Measurements from ENCODE around the gene LRRK1. TPM values are rescaled to one million over a fixed set of nuclear protein-coding genes. Genes with fewer than 3 reads are reported as not detected.

The LRRK1 gene
- polyA plus RNA-seq, 1 experiment: 16.9 TPM

DNA sequence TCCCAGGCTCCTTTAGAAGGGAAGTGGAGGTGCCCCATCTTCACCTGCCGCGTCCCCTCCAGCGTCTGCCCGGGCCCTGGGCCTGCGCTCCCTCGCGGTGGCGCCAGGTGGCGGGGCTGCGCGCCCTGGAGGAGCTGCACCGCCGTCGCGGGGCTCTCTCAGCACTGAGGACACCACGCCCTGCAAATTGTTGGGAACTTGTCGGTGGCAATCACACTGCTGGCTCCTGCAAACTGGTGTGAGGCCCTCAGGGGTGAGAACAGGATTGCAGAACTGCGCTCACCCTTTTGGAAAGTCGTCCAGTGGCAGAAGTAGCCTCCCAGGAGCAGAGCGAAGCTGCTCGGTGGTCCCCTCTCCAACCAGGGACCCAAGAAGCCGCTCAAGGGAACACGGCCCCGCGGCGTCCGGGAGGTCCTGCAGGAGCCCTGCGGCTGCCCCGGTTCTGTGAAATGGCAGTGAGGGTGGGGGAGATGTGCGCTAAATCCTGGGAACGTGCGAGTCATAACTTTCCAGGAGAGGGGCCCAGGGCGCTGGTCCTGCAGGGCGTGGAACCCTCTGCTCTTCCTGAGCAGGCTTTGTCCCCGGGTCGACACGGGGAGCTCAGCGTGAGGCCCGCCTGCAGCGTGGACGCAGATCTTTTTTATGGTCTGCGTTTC, 995 bp upstream of the LRRK1 start:
- TF ChIP-seq, protein P1, sequence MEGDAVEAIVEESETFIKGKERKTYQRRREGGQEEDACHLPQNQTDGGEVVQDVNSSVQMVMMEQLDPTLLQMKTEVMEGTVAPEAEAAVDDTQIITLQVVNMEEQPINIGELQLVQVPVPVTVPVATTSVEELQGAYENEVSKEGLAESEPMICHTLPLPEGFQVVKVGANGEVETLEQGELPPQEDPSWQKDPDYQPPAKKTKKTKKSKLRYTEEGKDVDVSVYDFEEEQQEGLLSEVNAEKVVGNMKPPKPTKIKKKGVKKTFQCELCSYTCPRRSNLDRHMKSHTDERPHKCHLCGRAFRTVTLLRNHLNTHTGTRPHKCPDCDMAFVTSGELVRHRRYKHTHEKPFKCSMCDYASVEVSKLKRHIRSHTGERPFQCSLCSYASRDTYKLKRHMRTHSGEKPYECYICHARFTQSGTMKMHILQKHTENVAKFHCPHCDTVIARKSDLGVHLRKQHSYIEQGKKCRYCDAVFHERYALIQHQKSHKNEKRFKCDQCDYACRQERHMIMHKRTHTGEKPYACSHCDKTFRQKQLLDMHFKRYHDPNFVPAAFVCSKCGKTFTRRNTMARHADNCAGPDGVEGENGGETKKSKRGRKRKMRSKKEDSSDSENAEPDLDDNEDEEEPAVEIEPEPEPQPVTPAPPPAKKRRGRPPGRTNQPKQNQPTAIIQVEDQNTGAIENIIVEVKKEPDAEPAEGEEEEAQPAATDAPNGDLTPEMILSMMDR (IDR thresholded peaks at IDR 0.05; ENCODE audit: insufficient read depth, low read depth, low read length): peak; percentile 73
- POLR2A ChIA-PET: no interaction called here
- H3K27me3 ChIP-seq (ENCODE audit: control insufficient read depth, insufficient read depth, low read length): no peaks in the 10 kb centered on the region
- 0 out of 2 replicates have a peak, but pooled peaks cover 1% of the 10 kb centered on the region for H3K36me3 ChIP-seq (ENCODE audit: control insufficient read depth, insufficient read depth, low read length)
- DNase-seq (ENCODE audit: low read depth): no peak
- peak overlapping the region; percentile 66 for H3K4me3 ChIP-seq (ENCODE audit: low read depth, low read length)
- CTCF ChIA-PET: interaction anchor here (0.6 to 13.7 kb wide), 42 partner anchors 11 to 348 kb away, joined by 3 to 376 read pairs (median 5); partner anchors contain the start of genes ALDH1A3 and CHSY1

DNA sequence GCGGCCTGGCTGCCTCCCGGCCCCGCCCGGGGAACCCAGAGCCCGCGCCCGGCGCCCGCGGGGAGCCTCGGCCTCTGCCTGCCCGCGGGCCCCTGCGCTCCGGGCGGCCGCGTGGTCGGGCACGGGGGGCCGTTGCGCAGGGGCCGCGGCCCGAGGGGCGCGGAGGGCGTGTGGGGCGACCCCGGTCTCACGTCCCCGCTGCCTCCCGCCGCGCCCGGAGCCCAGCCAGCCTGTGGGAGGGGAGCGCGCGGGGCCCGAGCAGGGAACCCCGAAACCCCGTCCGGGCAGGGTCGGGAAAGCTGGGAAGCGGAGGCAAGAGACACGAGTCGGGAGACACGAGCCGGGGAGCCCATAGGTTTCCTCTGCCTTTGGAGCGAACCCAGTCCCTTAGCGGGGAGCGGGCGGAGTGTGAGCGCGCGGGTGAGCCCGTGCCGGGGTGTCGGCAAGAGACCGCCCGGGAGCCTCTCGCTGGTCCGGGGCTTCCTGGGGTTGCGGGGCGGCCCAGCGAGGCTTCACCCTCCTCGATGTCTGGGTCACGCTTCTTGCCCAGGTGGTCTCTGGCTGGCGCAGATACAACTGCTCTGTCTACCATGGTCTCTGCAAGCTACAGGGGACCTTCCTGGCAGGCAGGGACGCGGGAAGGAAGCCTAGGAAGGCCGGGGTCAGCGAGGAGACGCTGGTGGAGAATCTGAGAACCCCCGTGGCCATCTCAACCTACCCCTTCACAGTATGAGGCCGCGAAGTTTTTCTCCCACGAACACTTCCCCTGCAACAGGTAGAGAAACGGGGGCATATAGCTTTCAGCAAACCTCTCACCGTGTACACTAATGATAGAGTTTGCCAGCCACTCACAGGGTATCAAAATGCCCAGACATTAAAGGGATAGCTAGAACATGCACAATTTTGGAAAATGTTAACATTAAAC, 586 bp downstream of the LRRK1 start:
- TF ChIP-seq, protein P1 (IDR thresholded peaks at IDR 0.05; ENCODE audit: insufficient read depth, low read depth, low read length): no peak
- peaks cover 4% of the 10 kb centered on the region; the same call in 1 of the 2 replicates for H3K36me3 ChIP-seq (ENCODE audit: control insufficient read depth, insufficient read depth, low read length)
- H3K27me3 ChIP-seq (ENCODE audit: control insufficient read depth, insufficient read depth, low read length): no peaks in the 10 kb centered on the region
- ChIA-PET CTCF (interaction anchor here (0.6 to 13.7 kb wide), 8 partner anchors 9 to 248 kb away, joined by 3 to 376 read pairs (median 14); no protein-coding TSS in a partner anchor), POLR2A (no interaction called here)
- peak overlapping the region; percentile 66 for H3K4me3 ChIP-seq (ENCODE audit: low read depth, low read length)
- no peak for DNase-seq (ENCODE audit: low read depth)

DNA sequence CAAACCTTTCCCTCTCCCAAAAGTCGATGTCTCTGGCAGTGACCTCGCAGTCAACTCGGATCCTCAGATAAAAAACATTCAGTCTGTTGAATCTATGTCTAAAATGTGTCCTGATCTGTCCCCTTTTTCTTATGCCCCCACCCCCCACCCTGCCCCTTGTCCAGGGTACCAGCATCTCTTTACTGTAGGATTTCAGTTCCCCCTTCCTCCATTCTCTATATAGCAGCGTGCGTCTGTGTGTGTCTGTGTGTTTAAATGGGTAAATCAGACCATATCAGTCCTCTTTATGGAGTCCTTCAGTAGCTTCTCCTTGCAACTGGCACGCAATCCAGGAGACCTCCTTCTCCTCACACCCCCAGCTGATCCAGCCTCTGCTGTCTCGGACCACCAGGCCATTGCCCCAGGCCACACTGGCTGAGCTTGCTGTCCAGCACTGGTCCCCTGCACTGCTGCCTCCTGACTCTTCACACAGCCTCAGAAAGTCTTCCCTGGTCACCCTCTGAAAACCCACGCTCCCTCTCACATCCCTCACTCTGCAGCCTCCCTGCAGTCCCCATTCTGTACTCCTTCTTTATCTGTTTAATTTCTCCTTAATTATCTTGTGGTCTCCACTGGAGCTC, 1.5 kb downstream of the LRRK1 start:
- H3K4me3 ChIP-seq (ENCODE audit: low read depth, low read length): no peak overlapping the region; the same call in 1 of the 2 replicates
- POLR2A ChIA-PET: no interaction called here
- H3K36me3 ChIP-seq (ENCODE audit: control insufficient read depth, insufficient read depth, low read length): peaks cover 5% of the 10 kb centered on the region
- DNase-seq (ENCODE audit: low read depth): no peak
- CTCF ChIA-PET: interaction anchor here (0.6 to 13.7 kb wide), 5 partner anchors 13 to 95 kb away, joined by 3 to 376 read pairs (median 3); no protein-coding TSS in a partner anchor
- H3K27me3 ChIP-seq (ENCODE audit: control insufficient read depth, insufficient read depth, low read length): no peaks in the 10 kb centered on the region
- TF ChIP-seq, protein P1 (IDR thresholded peaks at IDR 0.05; ENCODE audit: insufficient read depth, low read depth, low read length): no peak

DNA sequence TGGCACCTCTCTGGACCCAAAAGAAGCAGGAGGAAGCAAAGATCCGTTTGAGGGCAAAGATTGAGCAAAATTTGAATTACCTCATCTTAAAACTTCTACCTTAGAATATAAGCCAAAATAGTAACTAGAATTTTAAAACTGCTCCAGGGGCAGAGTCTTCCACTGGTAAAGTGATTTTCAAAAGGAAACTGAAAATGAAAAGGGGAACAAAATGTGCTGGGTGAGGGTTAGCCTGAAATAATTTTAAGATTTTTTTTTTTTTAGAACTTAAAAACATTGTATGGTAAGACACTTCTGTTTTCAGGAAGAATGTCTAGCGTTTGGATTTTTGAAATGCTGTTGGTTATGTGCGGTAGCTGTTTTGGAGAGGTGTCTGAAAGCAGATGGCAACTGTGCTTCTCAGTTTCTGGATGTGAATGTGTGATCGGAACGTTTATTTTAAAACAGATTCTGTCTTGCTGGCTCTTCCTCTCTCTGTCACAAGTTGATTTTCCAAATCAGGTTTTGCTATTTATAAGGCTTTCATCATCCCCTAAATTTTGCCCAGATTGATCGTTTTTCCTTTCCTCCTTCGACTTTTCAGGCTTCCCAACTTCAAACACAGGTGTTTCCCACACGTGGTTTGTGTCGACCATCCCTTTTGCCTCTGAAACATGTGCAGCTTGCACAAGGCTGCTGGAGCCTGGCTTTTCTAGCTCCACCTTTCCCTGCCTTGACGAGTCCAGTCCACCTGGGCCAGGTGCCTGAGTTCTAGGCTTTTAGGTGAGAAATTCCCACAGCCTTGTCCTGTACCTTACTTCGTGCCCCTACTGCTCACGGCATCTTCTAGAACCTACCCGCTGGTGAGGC, 3.3 kb downstream of the LRRK1 start:
- no peaks in the 10 kb centered on the region for H3K27me3 ChIP-seq (ENCODE audit: control insufficient read depth, insufficient read depth, low read length)
- H3K4me3 ChIP-seq (ENCODE audit: low read depth, low read length): no peak overlapping the region
- DNase-seq (ENCODE audit: low read depth): no peak
- TF ChIP-seq, protein P1 (IDR thresholded peaks at IDR 0.05; ENCODE audit: insufficient read depth, low read depth, low read length): no peak
- ChIA-PET POLR2A (interaction anchor here (0.7 kb wide), 1 partner anchor 13 kb away, joined by 7 read pairs; no protein-coding TSS in a partner anchor), CTCF (interaction anchor here (1.3 to 13.7 kb wide), 2 partner anchors 14 to 82 kb away, joined by 4 to 376 read pairs; no protein-coding TSS in a partner anchor)
- H3K36me3 ChIP-seq (ENCODE audit: control insufficient read depth, insufficient read depth, low read length): peaks cover 6% of the 10 kb centered on the region

All from BJ (cell line).